HG03175 (cell line): ENCODE measurements around the gene HDAC9.

ENCODE experiments used
- ATAC-seq: cut with Tn5 transposase; IDR thresholded peaks from one replicate; pipeline ENCODE4 v1.9.1; 2021; ENCODE audit warnings: mild to moderate bottlenecking, moderate library complexity; ENCODE audit not compliant: unreplicated experiment

The HDAC9 gene

GRCh38 chr7:18771834-18772566 is 276.5 kb downstream of the HDAC9 start:
- ATAC-seq, result no peak

GRCh38 chr7:18772567-18772965 is 277.0 kb downstream of the HDAC9 start:
- ATAC-seq, result no peak

GRCh38 chr7:18777314-18777713 is 281.8 kb downstream of the HDAC9 start:
- no peak for ATAC-seq

DNA sequence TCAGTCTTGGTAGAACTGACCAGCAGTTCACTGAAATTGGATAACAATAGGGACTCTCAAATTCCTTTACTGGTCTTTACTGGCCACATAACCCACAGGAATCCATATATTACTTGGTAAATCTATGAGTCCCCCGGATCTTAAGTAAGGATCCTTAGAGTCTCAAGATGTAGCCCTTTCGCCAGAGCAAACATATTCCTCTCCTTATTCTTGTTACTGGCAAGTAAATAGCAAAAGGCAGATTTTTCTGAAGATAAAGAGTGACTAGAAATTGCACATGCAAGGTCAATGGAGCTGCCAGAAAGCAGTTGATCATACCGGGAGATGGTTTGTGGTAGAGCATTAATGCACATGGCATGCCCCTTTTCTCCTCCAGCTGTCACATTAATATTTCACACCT is 283.0 kb downstream of the HDAC9 start:
- ATAC-seq, result no peak

- ATAC-seq, result no peak
These were observed 284.7 kb downstream of the HDAC9 start for GRCh38 chr7:18780266-18780665.

GRCh38 chr7:18780938-18781337 is 285.4 kb downstream of the HDAC9 start:
- no peak for ATAC-seq

DNA sequence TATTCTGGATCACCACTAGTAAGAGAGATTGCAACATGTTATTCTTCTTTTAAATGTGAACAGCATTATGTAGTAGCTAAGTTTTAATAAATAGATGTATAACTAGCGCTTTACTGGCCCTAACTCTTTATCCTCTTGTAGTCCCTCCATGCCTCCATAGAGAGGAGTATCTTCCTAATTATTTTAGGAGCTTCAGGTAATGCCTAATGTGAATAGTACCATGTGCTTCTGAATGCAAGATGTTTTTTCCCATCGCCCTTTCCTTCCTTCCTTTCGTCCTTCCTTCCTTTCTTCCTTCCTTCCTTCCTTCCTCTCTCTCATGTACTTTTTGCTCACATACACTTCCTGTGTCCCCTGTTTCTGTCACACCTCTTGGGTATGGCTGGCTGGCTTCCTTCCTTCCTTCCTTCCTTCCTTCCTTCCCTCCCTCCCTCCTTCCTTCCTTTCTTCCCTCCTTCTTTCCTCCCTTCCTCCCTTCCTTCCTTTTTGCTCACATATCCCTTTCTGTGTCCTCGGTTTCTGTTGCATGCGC is 290.7 kb downstream of the HDAC9 start:
- no peak for ATAC-seq

GRCh38 chr7:18786796-18787195 is 291.2 kb downstream of the HDAC9 start:
- ATAC-seq, result no peak

- ATAC-seq, result no peak
These were observed 292.5 kb downstream of the HDAC9 start for GRCh38 chr7:18788026-18788425.

DNA sequence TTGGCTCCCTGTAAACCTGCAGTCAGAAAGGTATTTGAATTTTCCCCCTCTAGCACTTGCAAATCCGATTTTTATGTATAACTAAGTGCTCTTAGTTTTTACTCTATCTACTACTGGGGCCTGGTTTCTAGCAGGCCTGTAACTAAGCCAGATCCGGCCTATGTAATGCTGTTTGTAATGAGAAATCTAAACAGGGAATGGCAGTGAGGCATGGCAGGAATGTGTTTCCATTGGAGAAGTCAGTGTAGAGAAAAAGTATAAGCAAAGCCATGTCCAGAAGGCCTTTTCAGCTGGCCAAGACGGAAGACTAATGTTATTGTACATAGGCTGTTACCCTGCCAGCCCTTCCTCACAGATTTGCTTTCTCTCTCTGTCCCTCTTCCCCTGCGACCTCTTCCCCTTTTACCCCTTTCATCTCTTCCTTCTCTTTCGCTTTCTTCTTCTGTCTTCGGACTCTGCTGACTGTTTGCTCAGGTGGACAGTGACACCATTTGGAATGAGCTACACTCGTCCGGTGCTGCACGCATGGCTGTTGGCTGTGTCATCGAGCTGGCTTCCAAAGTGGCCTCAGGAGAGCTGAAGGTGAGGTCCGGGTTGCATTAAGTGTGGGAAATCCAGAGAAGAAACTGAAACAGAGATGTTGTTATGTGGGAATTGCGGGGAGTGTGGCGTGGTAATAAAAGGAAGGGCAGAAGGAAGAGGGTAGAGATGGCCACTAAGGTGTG is 297.5 kb downstream of the HDAC9 start:
- no peak for ATAC-seq

GRCh38 chr7:18796216-18796615 is 300.7 kb downstream of the HDAC9 start:
- ATAC-seq, result no peak

DNA sequence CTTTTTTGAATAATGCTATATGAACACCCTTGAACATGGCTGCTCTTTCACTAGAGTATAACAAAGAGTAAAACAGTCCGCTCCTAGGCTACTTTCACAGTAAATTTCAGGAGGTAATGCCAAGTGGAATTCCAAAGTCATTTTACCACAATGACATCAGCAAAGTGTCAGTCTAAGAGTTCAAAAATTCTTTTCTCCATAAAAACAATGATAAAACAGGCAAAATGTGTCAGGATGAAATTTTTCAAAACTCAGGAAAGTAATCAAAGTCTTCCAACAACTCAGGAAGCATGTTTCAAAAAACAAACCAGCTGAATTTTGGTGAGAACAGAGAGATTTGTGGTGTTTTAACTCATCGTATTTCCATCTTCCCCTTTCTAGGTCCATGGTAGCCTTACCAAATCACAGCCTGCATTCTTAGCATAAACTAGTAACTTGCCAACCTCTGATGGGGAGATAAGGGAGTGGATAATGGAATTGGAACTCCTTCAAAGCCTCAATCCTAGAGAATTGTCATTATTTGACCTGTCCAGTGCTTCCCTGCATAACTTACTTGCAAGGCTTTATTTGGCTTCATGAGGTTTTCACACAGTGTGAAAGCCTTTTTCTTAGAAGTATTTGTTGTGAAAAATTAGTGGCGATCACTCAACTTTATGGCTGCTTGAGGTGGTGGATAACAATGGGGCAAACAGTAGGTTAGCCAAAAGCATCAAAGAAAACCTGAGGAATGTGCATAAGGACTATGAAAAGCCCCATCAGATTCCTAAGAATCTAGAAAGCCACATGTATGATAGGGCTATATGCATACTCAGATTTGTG is 302.7 kb downstream of the HDAC9 start:
- no peak for ATAC-seq

DNA sequence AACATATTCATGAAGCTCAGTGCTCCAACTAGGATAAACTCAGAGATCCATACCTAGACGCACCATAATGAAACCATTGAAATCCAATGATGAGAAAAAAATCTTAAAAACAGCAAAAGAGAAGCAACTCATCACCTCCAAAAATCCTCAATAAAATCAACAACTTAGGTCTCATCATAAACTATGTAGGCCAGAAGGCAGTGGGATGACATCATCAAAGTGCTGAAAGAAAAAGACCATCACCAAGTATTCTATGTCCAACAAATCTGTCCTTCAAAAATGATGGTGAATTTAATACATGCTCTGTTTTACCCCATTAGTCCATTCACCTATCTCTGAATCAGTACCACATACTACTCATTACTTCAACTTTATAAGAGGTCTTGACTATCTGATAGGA is 304.4 kb downstream of the HDAC9 start:
- no peak for ATAC-seq

DNA sequence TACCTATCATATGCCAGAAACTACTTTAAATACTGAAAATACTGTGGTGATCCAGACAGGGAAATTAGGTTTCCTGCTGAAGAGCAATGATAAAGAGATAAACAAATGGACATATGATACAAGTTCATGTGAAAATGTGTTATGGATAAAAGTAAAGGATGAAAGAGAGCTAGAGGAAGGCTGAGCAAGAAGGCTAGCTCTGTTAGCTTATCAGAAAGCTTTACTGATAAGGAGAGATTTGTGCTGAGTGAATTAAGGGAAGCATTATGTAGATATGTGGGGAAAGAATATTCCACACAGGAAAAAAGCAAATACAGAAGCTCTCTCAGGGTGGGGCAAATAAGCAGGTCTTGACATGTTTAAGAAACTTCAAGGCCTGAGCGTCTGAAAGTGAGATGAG is 308.4 kb downstream of the HDAC9 start:
- no peak for ATAC-seq

DNA sequence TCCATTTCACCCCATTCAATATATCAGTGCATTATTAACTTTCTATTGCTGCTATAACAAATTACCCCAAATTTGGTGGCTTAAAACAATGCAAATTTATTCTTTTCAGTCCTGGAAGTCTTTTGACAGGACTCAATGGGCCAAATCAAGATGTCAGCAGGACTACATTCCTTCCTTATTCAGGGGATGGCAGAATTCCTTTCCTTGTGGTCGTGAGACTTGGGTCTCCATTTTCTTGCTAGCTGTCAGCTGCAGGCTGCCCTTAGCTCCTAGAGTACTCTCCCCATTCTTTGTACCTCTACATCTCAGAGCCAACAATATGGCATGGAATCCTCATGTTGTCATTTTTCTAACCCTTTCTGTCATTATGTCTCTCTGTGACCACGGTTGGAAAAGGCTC is 310.6 kb downstream of the HDAC9 start:
- ATAC-seq, result no peak

GRCh38 chr7:18808026-18808425 is 312.5 kb downstream of the HDAC9 start:
- no peak for ATAC-seq

DNA sequence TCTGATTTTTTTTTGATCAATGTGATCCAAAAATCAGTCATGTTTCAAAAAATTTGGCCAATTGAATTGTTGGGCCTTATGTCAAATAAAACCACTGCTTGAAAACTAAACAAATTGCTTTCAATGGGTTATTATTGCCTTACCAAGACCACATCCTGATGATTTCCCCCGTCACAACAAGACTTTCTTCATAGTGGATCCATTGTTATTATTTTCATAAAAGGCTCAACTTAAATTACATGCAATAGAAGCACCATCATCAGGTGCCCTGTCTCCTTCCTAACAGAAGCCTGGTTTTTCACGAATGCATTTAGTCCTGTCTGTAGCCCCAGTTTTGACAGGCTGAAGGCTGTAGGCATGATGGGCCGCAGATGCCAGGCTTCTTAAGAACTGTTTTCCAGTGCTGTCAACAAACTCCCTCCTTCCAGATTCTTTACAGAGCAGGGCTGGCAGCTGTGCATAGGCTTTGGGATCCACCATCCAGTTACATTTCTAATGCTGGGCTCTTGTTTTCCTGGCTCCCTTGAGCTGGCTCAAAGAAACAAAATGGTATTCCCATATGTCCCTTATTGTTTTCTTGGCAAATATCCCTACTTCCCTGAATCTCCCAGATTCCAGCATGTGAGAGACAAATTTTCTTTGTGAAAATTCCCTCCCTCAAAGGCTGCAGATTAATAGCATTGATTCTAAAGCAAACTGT is 319.9 kb downstream of the HDAC9 start:
- no peak for ATAC-seq

GRCh38 chr7:18820981-18821380 is 325.4 kb downstream of the HDAC9 start:
- no peak for ATAC-seq

GRCh38 chr7:18821554-18821953 is 326.0 kb downstream of the HDAC9 start:
- ATAC-seq, result no peak

GRCh38 chr7:18824157-18824556 is 328.6 kb downstream of the HDAC9 start:
- ATAC-seq, result no peak
